HT-29 (cell line): ENCODE results near the gene KCNIP1. TPM values are rescaled to one million over a fixed set of nuclear protein-coding genes. Genes with fewer than 3 reads are reported as not detected.

ENCODE experiments used
- DNase-seq: peaks from one replicate; pipeline ENCODE4 v3.0.0-alpha.2; 2015; ENCODE audit warnings: low spot score
- total RNA-seq: library from RNA; depleted of rRNA; stranded (reverse); fragments of >200 nt; shearing (Covaris generic); gene quantifications from 2 replicates; pipeline ENCODE4 v1.2.3, GENCODE V29; 2014; rRNA removed

The KCNIP1 gene
- not detected in 2 replicates for total RNA-seq

- DNase-seq, result no peak
These were observed at the start of gene KCNIP1 for GRCh38 chr5:170503990-170504596. Gene KCNIP1 (plus strand): TSS chr5:170504020.

GRCh38 chr5:170463426-170463825, 40.4 kb upstream of the KCNIP1 start:
- no peak for DNase-seq

- no peak for DNase-seq
These were observed 39.3 kb upstream of the KCNIP1 start for GRCh38 chr5:170464280-170465127.

GRCh38 chr5:170466553-170466952, 37.3 kb upstream of the KCNIP1 start:
- no peak for DNase-seq

GRCh38 chr5:170466988-170467707, 36.7 kb upstream of the KCNIP1 start:
- DNase-seq, result peak; percentile 39

GRCh38 chr5:170468633-170469285, 35.1 kb upstream of the KCNIP1 start:
- DNase-seq, result no peak

GRCh38 chr5:170469414-170469813, 34.4 kb upstream of the KCNIP1 start:
- DNase-seq, result no peak

GRCh38 chr5:170470275-170470674, 33.5 kb upstream of the KCNIP1 start:
- no peak for DNase-seq

GRCh38 chr5:170470808-170471404, 32.9 kb upstream of the KCNIP1 start:
- DNase-seq, result no peak

- no peak for DNase-seq
These were observed 32.2 kb upstream of the KCNIP1 start for GRCh38 chr5:170471551-170472178.

- DNase-seq, result no peak
These were observed 30.2 kb upstream of the KCNIP1 start for GRCh38 chr5:170473642-170474041.

- DNase-seq, result no peak
These were observed 29.1 kb upstream of the KCNIP1 start for GRCh38 chr5:170474489-170475274.

- DNase-seq, result no peak
These were observed 28.4 kb upstream of the KCNIP1 start for GRCh38 chr5:170475294-170476000.

GRCh38 chr5:170476704-170477103, 27.1 kb upstream of the KCNIP1 start:
- DNase-seq, result no peak

GRCh38 chr5:170477906-170478305, 25.9 kb upstream of the KCNIP1 start:
- DNase-seq, result no peak

- no peak for DNase-seq
These were observed 25.5 kb upstream of the KCNIP1 start for GRCh38 chr5:170478306-170478705.

GRCh38 chr5:170479484-170479883, 24.3 kb upstream of the KCNIP1 start:
- peak; percentile 60 for DNase-seq

GRCh38 chr5:170480260-170480659, 23.6 kb upstream of the KCNIP1 start:
- no peak for DNase-seq

- DNase-seq, result no peak
These were observed 22.0 kb upstream of the KCNIP1 start for GRCh38 chr5:170481849-170482248.
